Heart left ventricle (tissue), 16 donors: Measurements from ENCODE around the gene DISP2. TPM values are rescaled to one million over a fixed set of nuclear protein-coding genes. Genes with fewer than 3 reads are reported as not detected.

Experiments used
- ATAC-seq, 4 donors: fragments of 200-7000 bp; cut with Tn5 transposase; one replicate each; pipeline ENCODE4 v1.9.1; 2020 to 2022; ENCODE audit warnings: moderate library complexity in 4 of 4, mild to moderate bottlenecking in 3 of 4, moderate number of reproducible peaks in 1 of 4
- DNase-seq, 5 donors: peaks; one replicate each; pipeline ENCODE4 v3.0.0-alpha.2; 2020
- H3K27ac ChIP-seq, 12 donors: fragments of 200-600 bp; sonication (generic) in 4 of 12; one replicate each; pipeline versions ENCODE4 v1.5.0 to v1.8.0; 2016 to 2022; ENCODE audit warnings: mild to moderate bottlenecking in 2 of 12
- H3K27me3 ChIP-seq, 9 donors: fragments of 200-600 bp; sonication (generic) in 2 of 9; one replicate each; pipeline versions ENCODE4 v1.5.1 to v1.8.0; 2016 to 2022; ENCODE audit warnings: mild to moderate bottlenecking in 3 of 9
- H3K36me3 ChIP-seq, 9 donors: fragments of 200-600 bp; sonication (generic) in 2 of 9; one replicate each; pipeline versions ENCODE4 v1.5.0 to v1.8.0; 2018 to 2022; ENCODE audit warnings: mild to moderate bottlenecking in 2 of 9
- H3K4me1 ChIP-seq, 12 donors: fragments of 200-600 bp; sonication (generic) in 4 of 12; one replicate each; pipeline versions ENCODE4 v1.5.0 to v1.8.0; 2016 to 2022; ENCODE audit warnings: mild to moderate bottlenecking in 3 of 12
- H3K4me3 ChIP-seq, 12 donors: fragments of 200-600 bp; sonication (generic) in 4 of 12; one replicate each; pipeline versions ENCODE4 v1.5.0 to v1.8.0; 2017 to 2022; ENCODE audit warnings: mild to moderate bottlenecking in 9 of 12, moderate library complexity in 4 of 12
- H3K9me3 ChIP-seq, 12 donors: fragments of 200-600 bp; sonication (generic) in 4 of 12; one replicate each; pipeline versions ENCODE4 v1.5.0 to v1.8.0; 2016 to 2022; ENCODE audit warnings: mild to moderate bottlenecking in 1 of 12
- POLR2A ChIP-seq, 2 donors: fragments of 450-650 bp; IDR thresholded peaks; one replicate each; pipeline ENCODE4 v1.6.1; 2017; ENCODE audit warnings: antibody characterized with exemption in 2 of 2, mild to moderate bottlenecking in 2 of 2, moderate library complexity in 2 of 2
- WGBS, 4 donors: extraction: QIAGEN DNeasy Blood & Tissue Kit in 2 of 4; methylation state at CpG; one replicate each; pipeline versions ENCODE4 v1.1.5 to v1.1.7; 2013 to 2018; 5-methylcytosine and 5-hydroxymethylcytosine counted together
- intact Hi-C, 10 donors: fragments of 100-400 bp; cut with DNase I; formaldehyde crosslinking; loops; one replicate each; pipeline versions ENCODE4 v1.11.1 to v1.14.2; 2022
- polyA plus RNA-seq, 2 donors: library from polyadenylated mRNA; stranded (reverse); fragments of 200-250 nt; gene quantifications; one replicate each; pipeline ENCODE4 v1.2.3, GENCODE V29; 2013
- total RNA-seq, 9 donors: library from RNA; depleted of rRNA in 2 of 9; stranded (reverse); fragments of >200 nt in 2 of 9; fragmentation: NEBNext Ultra II Directional in 3 of 9; extraction: Animal tissue kit (Norgen Biotek cat#: 25700) in 3 of 9; gene quantifications; one replicate each; pipeline versions ENCODE4 v1.1.0 to v1.2.4, GENCODE V29; 2016 to 2023
- TF ChIP-seq, protein P1 (sequence below), 12 donors: fragments of 200-600 bp; sonication (generic) in 4 of 12; IDR thresholded peaks; one replicate each; pipeline versions ENCODE4 v1.5.0 to v1.8.0; 2018 to 2022; ENCODE audit warnings: antibody characterized with exemption in 12 of 12, mild to moderate bottlenecking in 5 of 12
- donor health status: ischemic (EF 13 %, LVEDD 7.1; RV severe dilation, severe dysfunction).
- donor health status: healthy with polysubstance abuse.
- donor health status: DM: no; HTN: yes; CAD: no.
- donor health status: DM: no; HTN: no; CAD: no.
- donor health status: ischemic (EF 25% LVEDD 6.9; RV normal size, moderate dysfunction).
- donor health status: ischemic (EF 25% LVEDD 5.7; RV mildly dilated, moderate dysfunction).
- donor health status: healthy.
- donor health status: DM: yes; HTN: yes; CAD: no.
- donor health status: ischemic (EF 35%, LVEDD 5.7; RV mildly dilated, moderate dysfunction).
- donor health status: nonischemic (EF 11% LVEDD 7.7; RV severe dilation, severe dysfunction).
- donor health status: DM: yes; HTN: yes; CAD: no.
- donor health status: PGD.
- donor health status: ischemic (EF 29% LVEDD 5.4; RV normal size, mild dysfunction).
- donor health status: nonischemic (EF 23%, LVEDD 6.1; RV moderate dilation, normal function).

The DISP2 gene
- total and polyA plus RNA-seq, 11 donors, result 0.10 to 1.8 (median 0.40) TPM

- Histone ChIP-seq H3K27ac (peak overlapping the region in 1 of 12 donors; percentile 24), H3K27me3 (no peaks in the 10 kb centered on the region), H3K36me3 (no peaks in the 10 kb centered on the region), H3K4me3 (peak overlapping the region; percentile 35 to 65 (median 58)), H3K9me3 (no peaks in the 10 kb centered on the region), H3K4me1 (peaks cover 0 to 26% (median 10%) of the 10 kb centered on the region in 12 donors)
- WGBS, 4 donors, result 13 to 18% (median 15%) methylated on average over 21 to 31 of the region's 31 CpGs
- no peak for DNase-seq
- TF ChIP-seq, protein P1, sequence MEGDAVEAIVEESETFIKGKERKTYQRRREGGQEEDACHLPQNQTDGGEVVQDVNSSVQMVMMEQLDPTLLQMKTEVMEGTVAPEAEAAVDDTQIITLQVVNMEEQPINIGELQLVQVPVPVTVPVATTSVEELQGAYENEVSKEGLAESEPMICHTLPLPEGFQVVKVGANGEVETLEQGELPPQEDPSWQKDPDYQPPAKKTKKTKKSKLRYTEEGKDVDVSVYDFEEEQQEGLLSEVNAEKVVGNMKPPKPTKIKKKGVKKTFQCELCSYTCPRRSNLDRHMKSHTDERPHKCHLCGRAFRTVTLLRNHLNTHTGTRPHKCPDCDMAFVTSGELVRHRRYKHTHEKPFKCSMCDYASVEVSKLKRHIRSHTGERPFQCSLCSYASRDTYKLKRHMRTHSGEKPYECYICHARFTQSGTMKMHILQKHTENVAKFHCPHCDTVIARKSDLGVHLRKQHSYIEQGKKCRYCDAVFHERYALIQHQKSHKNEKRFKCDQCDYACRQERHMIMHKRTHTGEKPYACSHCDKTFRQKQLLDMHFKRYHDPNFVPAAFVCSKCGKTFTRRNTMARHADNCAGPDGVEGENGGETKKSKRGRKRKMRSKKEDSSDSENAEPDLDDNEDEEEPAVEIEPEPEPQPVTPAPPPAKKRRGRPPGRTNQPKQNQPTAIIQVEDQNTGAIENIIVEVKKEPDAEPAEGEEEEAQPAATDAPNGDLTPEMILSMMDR (IDR thresholded peaks at IDR 0.05), result peak in 1 of 12 donors; percentile 29
- TF ChIP-seq POLR2A (IDR thresholded peaks at IDR 0.05), result no peak
- intact Hi-C loops, result loop anchor here in 1 of 10 donors (5.0 kb wide), 1 partner anchor 46 kb away; no protein-coding TSS in a partner anchor
- ATAC-seq, result peak in 2 of 4 donors; percentile 18 to 27
Measured at GRCh38 chr15:40358471-40359353, 693 bp downstream of the DISP2 start.

DNA sequence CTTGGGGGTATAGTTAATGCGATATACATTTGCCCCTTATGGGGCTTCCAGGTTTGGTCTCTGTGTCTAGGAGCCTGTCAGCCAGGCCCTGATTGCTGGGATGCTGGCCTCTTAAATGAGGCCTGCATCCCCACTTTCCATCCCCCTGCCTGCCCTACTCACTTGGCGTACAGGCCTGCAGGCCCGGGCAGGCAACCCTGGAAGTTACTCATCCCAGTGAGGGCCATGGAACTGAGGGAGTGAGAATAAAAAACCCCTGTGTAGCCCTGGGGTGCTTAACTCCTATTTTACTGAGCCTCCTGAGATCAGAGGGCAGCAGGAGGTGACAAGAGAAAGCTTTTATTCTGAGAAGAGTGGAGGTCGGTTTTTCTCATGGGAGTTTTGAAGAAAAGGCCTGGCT is 2.0 kb downstream of the DISP2 start:
- DNase-seq, result no peak
- no peaks in the 10 kb centered on the region for H3K27me3 ChIP-seq
- H3K4me1 ChIP-seq, result peaks cover 0 to 19% (median 8%) of the 10 kb centered on the region in 12 donors
- no peaks in the 10 kb centered on the region for H3K9me3 ChIP-seq
- no peak for ATAC-seq
- TF ChIP-seq POLR2A (IDR thresholded peaks at IDR 0.05), result no peak
- TF ChIP-seq, protein P1 (IDR thresholded peaks at IDR 0.05), result no peak
- no peak overlapping the region for H3K27ac ChIP-seq
- intact Hi-C loops, result loop anchor here in 1 of 10 donors (10.0 kb wide), 1 partner anchor 55 kb away; no protein-coding TSS in a partner anchor
- H3K4me3 ChIP-seq, result no peak overlapping the region
- WGBS, 4 donors, result 88 to 97% (median 92%) methylated on average over 4 of the region's 4 CpGs
- H3K36me3 ChIP-seq, result no peaks in the 10 kb centered on the region

DNA sequence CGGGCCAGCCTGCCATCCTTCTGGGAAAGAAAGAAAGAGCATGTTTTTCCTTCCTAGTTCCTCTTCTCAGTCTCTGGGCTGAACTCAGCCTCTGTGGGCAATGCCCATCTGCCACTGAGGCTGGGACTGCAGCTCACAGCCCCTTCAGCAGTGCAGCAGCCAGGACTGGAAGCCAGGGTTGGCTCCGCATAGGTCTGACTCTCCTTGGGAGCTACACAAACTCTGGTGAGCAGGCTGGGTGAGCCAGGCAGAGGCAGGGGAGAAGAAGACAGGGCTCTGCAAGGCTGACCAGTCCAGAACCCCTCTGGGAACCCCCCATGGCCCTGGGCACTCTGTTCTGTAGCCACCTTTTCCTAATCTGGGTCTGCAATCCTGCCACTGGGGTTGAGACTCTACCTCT is 3.6 kb downstream of the DISP2 start:
- DNase-seq, result no peak
- no peaks in the 10 kb centered on the region for H3K36me3 ChIP-seq
- H3K4me3 ChIP-seq, result no peak overlapping the region
- peaks cover 0 to 35% (median 13%) of the 10 kb centered on the region in 12 donors for H3K4me1 ChIP-seq
- H3K9me3 ChIP-seq, result no peaks in the 10 kb centered on the region
- no peak for ATAC-seq
- H3K27ac ChIP-seq, result no peak overlapping the region
- no peaks in the 10 kb centered on the region for H3K27me3 ChIP-seq
- no peak for TF ChIP-seq POLR2A (IDR thresholded peaks at IDR 0.05)
- TF ChIP-seq, protein P1 (IDR thresholded peaks at IDR 0.05), result no peak
- WGBS, 4 donors, result 83 to 90% (median 87%) methylated on average over 2 of the region's 2 CpGs
- intact Hi-C loops, result loop anchor here in 1 of 10 donors (10.0 kb wide), 1 partner anchor 53 kb away; no protein-coding TSS in a partner anchor

DNA sequence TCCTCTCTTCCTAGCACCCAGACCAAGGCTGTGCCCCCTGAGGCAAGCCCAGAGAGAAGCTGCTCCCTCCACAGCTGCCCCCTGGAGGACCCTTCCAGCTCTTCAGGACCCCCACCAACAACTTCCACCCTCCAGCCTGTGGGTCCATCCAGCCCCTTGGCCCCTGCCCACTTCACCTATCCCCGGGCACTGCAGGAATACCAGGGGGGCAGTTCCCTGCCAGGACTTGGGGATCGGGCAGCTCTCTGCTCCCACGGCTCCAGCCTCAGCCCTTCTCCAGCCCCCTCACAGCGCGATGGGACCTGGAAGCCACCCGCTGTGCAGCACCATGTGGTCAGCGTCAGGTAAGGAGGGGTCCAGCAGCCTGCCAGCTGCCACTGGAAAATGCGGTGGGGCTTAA is 5.6 kb downstream of the DISP2 start:
- intact Hi-C loops, result loop anchor here in 1 of 10 donors (10.0 kb wide), 1 partner anchor 51 kb away; no protein-coding TSS in a partner anchor
- no peaks in the 10 kb centered on the region for H3K36me3 ChIP-seq
- ATAC-seq (no peak), DNase-seq (no peak)
- H3K9me3 ChIP-seq, result no peaks in the 10 kb centered on the region
- H3K27ac ChIP-seq, result no peak overlapping the region
- 80 to 92% (median 84%) methylated on average over 8 of the region's 8 CpGs for WGBS, 4 donors
- H3K4me1 ChIP-seq, result peaks cover 0 to 38% (median 21%) of the 10 kb centered on the region in 12 donors
- H3K4me3 ChIP-seq, result no peak overlapping the region
- TF ChIP-seq, protein P1 (IDR thresholded peaks at IDR 0.05), result no peak
- no peak for TF ChIP-seq POLR2A (IDR thresholded peaks at IDR 0.05)
- H3K27me3 ChIP-seq, result no peaks in the 10 kb centered on the region
